GM18861 (cell line): ENCODE data around the gene CHMP2A.
"Not testable (repeated sequence)": the region's sequence is repeated elsewhere in the genome, so short reads cannot be mapped to it uniquely, and the experiment has no call there.

Experiments
- ATAC-seq: cut with Tn5 transposase; IDR thresholded peaks from one replicate; pipeline ENCODE4 v1.9.1; 2021; ENCODE audit not compliant: unreplicated experiment

CHMP2A gene

GRCh38 chr19:58513694-58514563 lies 41.0 kb downstream of the CHMP2A start:
- ATAC-seq = peak; percentile 58

GRCh38 chr19:58513213-58513693 lies 41.7 kb downstream of the CHMP2A start:
- no peak for ATAC-seq

GRCh38 chr19:58511353-58512208 lies 43.3 kb downstream of the CHMP2A start, which contains the start of gene SLC27A5:
Gene SLC27A5 (minus strand): TSS chr19:58511992. CDS start chr19:58511955, 37 bp downstream.
- no peak for ATAC-seq

- ATAC-seq = no peak
Measured at GRCh38 chr19:58510084-58510862, 44.6 kb downstream of the CHMP2A start.

GRCh38 chr19:58509731-58510083 lies 45.2 kb downstream of the CHMP2A start:
- ATAC-seq = no peak

- not testable (repeated sequence) for ATAC-seq
Measured at GRCh38 chr19:58507602-58508223, 47.2 kb downstream of the CHMP2A start.
